HG02973 (cell line): ENCODE results near the gene KRT28.
"Not testable (repeated sequence)": the region's sequence is repeated elsewhere in the genome, so short reads cannot be mapped to it uniquely, and the experiment has no call there.

ENCODE experiments used
- ATAC-seq: cut with Tn5 transposase; IDR thresholded peaks from one replicate; pipeline ENCODE4 v1.9.1; 2021; ENCODE audit warnings: moderate library complexity; ENCODE audit not compliant: unreplicated experiment

Gene KRT28

GRCh38 chr17:40782450-40782849, 17.3 kb downstream of the KRT28 start, which contains the start of gene KRT27:
KRT27 (minus strand) TSS chr17:40782550; CDS start chr17:40782493, 57 bp downstream.
- no peak for ATAC-seq

GRCh38 chr17:40779181-40779909, 20.4 kb downstream of the KRT28 start:
- ATAC-seq, result no peak

- no peak for ATAC-seq
These were observed 21.3 kb downstream of the KRT28 start for GRCh38 chr17:40778461-40778860.

- no peak for ATAC-seq
These were observed 21.8 kb downstream of the KRT28 start for GRCh38 chr17:40777971-40778370.

- no peak for ATAC-seq
These were observed 22.3 kb downstream of the KRT28 start for GRCh38 chr17:40777459-40777858.

GRCh38 chr17:40775945-40776344, 23.8 kb downstream of the KRT28 start:
- no peak for ATAC-seq

- ATAC-seq, result no peak
These were observed 27.7 kb downstream of the KRT28 start, which contains the start of gene KRT26 for GRCh38 chr17:40772101-40772500. KRT26 (minus strand) TSS chr17:40772201; CDS start chr17:40772113, 88 bp downstream.

GRCh38 chr17:40765657-40766056, 34.1 kb downstream of the KRT28 start:
- no peak for ATAC-seq

GRCh38 chr17:40763752-40764151, 36.0 kb downstream of the KRT28 start:
- ATAC-seq, result no peak

- ATAC-seq, result no peak
These were observed 39.4 kb downstream of the KRT28 start for GRCh38 chr17:40760105-40761016.

- ATAC-seq, result no peak
These were observed 44.5 kb downstream of the KRT28 start, which contains the start of gene KRT25 for GRCh38 chr17:40755231-40755630. KRT25 (minus strand) TSS chr17:40755331; CDS start chr17:40755271, 60 bp downstream.

- no peak for ATAC-seq
These were observed 46.0 kb downstream of the KRT28 start for GRCh38 chr17:40753804-40754203.

- no peak for ATAC-seq
These were observed 48.7 kb downstream of the KRT28 start for GRCh38 chr17:40751065-40751464.

GRCh38 chr17:40750391-40750790, 49.4 kb downstream of the KRT28 start:
- no peak for ATAC-seq

- ATAC-seq, result not testable (repeated sequence)
These were observed 51.1 kb downstream of the KRT28 start for GRCh38 chr17:40748666-40749065.
